Measurements from ENCODE around the gene HIRA. TPM values are rescaled to one million over a fixed set of nuclear protein-coding genes. Genes with fewer than 3 reads are reported as not detected.

Gene HIRA
- total and polyA plus RNA-seq, 9 of the 15 experiments (the other 6 are each of a cell fraction or from before 2014, with no cell fraction given), result 0.96 to 132 (median 58.4) TPM

DNA sequence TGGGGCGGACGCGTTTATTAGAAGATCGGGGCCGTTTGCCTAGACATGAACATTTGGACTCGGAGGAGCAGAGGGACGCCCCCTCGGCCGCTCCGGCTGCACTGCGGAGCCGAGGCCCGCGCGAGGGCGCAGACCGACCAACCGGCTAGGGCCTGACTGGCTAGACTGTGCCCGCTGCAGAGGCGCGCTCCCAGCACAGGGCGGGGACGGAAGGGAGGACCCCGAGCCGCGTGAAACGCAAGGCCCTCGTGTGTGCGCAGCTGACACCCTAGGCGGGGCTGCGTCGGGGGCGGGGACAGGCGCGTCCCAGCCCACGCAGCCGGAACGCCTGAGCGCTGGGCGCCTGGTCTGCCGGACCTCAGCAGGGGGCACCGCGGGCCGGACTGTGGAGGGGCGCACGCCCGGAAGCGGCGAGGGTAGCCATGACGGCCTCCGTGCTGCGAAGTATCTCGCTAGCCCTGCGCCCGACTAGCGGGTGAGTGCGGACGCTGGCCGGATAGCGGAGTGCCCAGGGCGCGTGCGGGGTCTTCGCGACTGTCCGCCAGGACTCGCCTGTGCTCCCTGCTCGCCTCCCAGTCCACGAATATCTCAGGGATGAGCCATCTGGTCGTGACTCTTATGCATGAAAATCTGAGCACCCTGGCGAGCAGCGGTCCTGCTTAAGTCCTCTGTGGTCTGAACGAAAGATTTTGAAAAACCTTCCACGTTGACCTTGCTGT is 759 bp upstream of the HIRA start, which contains the start of gene MRPL40 (continued):
- TF ChIP-seq RFX7 (CRISPR knock-in tag; IDR thresholded peaks at IDR 0.05) (peak; percentile 85; the same call in 1 of the 2 replicates), ZNF583 (CRISPR knock-in tag; IDR thresholded peaks at IDR 0.05) (peak; percentile 97), EHMT2 (IDR thresholded peaks at IDR 0.05) (no peak), RFX5 (IDR thresholded peaks at IDR 0.05; ENCODE audit: low read depth, low read length) (peak; percentile 69), ZC3H4 (CRISPR knock-in tag; IDR thresholded peaks at IDR 0.05; ENCODE audit: borderline replicate concordance) (no peak), ZNF41 (CRISPR knock-in tag; conservative IDR thresholded peaks at IDR 0.05) (peak; percentile 84), NEUROD1 (IDR thresholded peaks at IDR 0.05; ENCODE audit: borderline replicate concordance, low read depth, low read length, partially characterized antibody) (peak; percentile 98)
- TF ChIP-seq, protein P1, sequence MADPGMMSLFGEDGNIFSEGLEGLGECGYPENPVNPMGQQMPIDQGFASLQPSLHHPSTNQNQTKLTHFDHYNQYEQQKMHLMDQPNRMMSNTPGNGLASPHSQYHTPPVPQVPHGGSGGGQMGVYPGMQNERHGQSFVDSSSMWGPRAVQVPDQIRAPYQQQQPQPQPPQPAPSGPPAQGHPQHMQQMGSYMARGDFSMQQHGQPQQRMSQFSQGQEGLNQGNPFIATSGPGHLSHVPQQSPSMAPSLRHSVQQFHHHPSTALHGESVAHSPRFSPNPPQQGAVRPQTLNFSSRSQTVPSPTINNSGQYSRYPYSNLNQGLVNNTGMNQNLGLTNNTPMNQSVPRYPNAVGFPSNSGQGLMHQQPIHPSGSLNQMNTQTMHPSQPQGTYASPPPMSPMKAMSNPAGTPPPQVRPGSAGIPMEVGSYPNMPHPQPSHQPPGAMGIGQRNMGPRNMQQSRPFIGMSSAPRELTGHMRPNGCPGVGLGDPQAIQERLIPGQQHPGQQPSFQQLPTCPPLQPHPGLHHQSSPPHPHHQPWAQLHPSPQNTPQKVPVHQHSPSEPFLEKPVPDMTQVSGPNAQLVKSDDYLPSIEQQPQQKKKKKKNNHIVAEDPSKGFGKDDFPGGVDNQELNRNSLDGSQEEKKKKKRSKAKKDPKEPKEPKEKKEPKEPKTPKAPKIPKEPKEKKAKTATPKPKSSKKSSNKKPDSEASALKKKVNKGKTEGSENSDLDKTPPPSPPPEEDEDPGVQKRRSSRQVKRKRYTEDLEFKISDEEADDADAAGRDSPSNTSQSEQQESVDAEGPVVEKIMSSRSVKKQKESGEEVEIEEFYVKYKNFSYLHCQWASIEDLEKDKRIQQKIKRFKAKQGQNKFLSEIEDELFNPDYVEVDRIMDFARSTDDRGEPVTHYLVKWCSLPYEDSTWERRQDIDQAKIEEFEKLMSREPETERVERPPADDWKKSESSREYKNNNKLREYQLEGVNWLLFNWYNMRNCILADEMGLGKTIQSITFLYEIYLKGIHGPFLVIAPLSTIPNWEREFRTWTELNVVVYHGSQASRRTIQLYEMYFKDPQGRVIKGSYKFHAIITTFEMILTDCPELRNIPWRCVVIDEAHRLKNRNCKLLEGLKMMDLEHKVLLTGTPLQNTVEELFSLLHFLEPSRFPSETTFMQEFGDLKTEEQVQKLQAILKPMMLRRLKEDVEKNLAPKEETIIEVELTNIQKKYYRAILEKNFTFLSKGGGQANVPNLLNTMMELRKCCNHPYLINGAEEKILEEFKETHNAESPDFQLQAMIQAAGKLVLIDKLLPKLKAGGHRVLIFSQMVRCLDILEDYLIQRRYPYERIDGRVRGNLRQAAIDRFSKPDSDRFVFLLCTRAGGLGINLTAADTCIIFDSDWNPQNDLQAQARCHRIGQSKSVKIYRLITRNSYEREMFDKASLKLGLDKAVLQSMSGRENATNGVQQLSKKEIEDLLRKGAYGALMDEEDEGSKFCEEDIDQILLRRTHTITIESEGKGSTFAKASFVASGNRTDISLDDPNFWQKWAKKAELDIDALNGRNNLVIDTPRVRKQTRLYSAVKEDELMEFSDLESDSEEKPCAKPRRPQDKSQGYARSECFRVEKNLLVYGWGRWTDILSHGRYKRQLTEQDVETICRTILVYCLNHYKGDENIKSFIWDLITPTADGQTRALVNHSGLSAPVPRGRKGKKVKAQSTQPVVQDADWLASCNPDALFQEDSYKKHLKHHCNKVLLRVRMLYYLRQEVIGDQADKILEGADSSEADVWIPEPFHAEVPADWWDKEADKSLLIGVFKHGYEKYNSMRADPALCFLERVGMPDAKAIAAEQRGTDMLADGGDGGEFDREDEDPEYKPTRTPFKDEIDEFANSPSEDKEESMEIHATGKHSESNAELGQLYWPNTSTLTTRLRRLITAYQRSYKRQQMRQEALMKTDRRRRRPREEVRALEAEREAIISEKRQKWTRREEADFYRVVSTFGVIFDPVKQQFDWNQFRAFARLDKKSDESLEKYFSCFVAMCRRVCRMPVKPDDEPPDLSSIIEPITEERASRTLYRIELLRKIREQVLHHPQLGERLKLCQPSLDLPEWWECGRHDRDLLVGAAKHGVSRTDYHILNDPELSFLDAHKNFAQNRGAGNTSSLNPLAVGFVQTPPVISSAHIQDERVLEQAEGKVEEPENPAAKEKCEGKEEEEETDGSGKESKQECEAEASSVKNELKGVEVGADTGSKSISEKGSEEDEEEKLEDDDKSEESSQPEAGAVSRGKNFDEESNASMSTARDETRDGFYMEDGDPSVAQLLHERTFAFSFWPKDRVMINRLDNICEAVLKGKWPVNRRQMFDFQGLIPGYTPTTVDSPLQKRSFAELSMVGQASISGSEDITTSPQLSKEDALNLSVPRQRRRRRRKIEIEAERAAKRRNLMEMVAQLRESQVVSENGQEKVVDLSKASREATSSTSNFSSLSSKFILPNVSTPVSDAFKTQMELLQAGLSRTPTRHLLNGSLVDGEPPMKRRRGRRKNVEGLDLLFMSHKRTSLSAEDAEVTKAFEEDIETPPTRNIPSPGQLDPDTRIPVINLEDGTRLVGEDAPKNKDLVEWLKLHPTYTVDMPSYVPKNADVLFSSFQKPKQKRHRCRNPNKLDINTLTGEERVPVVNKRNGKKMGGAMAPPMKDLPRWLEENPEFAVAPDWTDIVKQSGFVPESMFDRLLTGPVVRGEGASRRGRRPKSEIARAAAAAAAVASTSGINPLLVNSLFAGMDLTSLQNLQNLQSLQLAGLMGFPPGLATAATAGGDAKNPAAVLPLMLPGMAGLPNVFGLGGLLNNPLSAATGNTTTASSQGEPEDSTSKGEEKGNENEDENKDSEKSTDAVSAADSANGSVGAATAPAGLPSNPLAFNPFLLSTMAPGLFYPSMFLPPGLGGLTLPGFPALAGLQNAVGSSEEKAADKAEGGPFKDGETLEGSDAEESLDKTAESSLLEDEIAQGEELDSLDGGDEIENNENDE (IDR thresholded peaks at IDR 0.05; ENCODE audit: low read depth, low read length), result peak; percentile 91
- TF ChIP-seq, protein P2, sequence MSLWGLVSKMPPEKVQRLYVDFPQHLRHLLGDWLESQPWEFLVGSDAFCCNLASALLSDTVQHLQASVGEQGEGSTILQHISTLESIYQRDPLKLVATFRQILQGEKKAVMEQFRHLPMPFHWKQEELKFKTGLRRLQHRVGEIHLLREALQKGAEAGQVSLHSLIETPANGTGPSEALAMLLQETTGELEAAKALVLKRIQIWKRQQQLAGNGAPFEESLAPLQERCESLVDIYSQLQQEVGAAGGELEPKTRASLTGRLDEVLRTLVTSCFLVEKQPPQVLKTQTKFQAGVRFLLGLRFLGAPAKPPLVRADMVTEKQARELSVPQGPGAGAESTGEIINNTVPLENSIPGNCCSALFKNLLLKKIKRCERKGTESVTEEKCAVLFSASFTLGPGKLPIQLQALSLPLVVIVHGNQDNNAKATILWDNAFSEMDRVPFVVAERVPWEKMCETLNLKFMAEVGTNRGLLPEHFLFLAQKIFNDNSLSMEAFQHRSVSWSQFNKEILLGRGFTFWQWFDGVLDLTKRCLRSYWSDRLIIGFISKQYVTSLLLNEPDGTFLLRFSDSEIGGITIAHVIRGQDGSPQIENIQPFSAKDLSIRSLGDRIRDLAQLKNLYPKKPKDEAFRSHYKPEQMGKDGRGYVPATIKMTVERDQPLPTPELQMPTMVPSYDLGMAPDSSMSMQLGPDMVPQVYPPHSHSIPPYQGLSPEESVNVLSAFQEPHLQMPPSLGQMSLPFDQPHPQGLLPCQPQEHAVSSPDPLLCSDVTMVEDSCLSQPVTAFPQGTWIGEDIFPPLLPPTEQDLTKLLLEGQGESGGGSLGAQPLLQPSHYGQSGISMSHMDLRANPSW (CRISPR knock-in tag; IDR thresholded peaks at IDR 0.05), result peak; percentile 100
